Measurements from ENCODE around the gene IMPACT. TPM values are rescaled to one million over a fixed set of nuclear protein-coding genes. Genes with fewer than 3 reads are reported as not detected.

The IMPACT gene
- total RNA-seq, 2 experiments from 2014 or later = 19.4 to 19.9 TPM

DNA sequence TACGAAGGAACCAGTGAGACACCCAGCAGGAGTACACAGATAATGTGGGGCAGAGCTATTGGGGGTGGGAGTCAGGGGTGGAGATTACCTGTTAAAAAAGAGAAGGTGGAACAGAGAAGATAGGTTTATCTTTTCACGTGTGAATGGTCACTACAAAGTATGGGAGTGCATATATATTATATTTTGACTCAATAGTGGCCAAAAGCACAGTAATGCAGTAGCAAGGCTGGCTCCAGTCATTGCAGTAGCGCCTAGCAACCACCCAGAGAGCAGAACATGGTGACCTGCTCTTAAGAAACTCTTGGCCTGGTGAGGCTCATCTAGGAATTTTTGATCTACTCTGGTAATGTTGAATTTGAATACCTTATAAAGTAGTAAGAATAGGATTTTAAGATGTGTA is 1.0 kb downstream of the IMPACT start:
- H3K27ac Mint-ChIP-seq = peak overlapping the region; percentile 78
- H3K27me3 Mint-ChIP-seq (ENCODE audit: low read depth) = peaks cover 12% of the 10 kb centered on the region
- CTCF ChIA-PET = interaction anchor here (0.6 to 1.4 kb wide), 2 partner anchors 33 to 61 kb away, joined by 3 read pairs; partner anchors contain the start of gene HRH4
- H3K9me3 Mint-ChIP-seq = peaks cover 3% of the 10 kb centered on the region
- H3K4me3 Mint-ChIP-seq = peak overlapping the region; percentile 91
- peaks cover 22% of the 10 kb centered on the region for H3K4me1 Mint-ChIP-seq (ENCODE audit: low read depth)
- H3K36me3 Mint-ChIP-seq (ENCODE audit: low read depth) = peaks cover 18% of the 10 kb centered on the region
- intact Hi-C loops (cut with micrococcal nuclease) = loop anchor here (2.0 kb wide), 1 partner anchor 59 kb away; no protein-coding TSS in a partner anchor
- no peak for DNase-seq

DNA sequence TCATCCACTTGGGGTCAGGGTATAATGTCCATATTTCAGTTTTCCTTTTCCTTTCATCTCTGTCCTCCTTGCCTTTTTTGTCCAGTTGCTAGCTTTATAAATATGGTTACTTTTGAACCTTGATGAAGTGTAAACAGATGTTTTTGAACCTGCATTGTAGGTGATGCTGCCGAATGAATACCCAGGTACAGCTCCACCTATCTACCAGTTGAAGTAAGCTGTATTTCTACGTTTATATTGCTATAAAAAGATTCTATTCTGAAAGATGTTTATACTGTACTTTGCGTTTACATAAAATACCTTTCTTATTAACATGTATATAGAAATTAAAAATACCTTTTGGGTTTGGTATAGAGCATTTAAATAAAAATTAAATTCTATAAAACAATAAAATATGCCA is 2.2 kb downstream of the IMPACT start:
- Mint-ChIP-seq H3K4me1 (ENCODE audit: low read depth) (peaks cover 22% of the 10 kb centered on the region), H3K27ac (no peak overlapping the region), H3K4me3 (no peak overlapping the region), H3K27me3 (ENCODE audit: low read depth) (peaks cover 5% of the 10 kb centered on the region), H3K9me3 (peaks cover 3% of the 10 kb centered on the region), H3K36me3 (ENCODE audit: low read depth) (peaks cover 23% of the 10 kb centered on the region)
- CTCF ChIA-PET = interaction anchor here (0.7 to 1.7 kb wide), 5 partner anchors 30 to 70 kb away, joined by 3 to 10 read pairs (median 4); no protein-coding TSS in a partner anchor
- no peak for DNase-seq
- intact Hi-C loops (cut with micrococcal nuclease) = no loop called here

DNA sequence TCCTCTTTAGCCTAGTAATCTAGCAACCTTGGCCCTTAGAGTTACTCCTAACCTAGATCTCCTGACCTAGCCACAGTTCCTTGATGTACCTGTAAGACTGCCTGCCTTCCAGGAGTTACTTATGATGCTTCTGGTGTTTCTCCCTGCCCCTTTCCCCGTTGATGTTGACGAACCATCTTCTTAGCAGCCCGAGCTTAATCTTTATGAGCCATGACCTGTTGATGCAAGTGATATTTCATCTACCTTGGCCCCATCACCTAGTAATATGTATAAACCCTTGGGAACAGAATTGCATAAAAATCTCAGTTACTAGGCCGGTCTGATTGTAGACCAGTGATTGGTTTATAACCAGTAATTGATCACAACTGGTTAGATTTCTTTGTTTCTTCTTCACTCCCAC is 2.7 kb downstream of the IMPACT start:
- CTCF ChIA-PET = interaction anchor here (1.2 to 1.7 kb wide), 3 partner anchors 60 to 69 kb away, joined by 4 to 10 read pairs (median 5); no protein-coding TSS in a partner anchor
- Mint-ChIP-seq H3K36me3 (ENCODE audit: low read depth) (peaks cover 23% of the 10 kb centered on the region), H3K27ac (no peak overlapping the region), H3K9me3 (peaks cover 3% of the 10 kb centered on the region), H3K4me1 (ENCODE audit: low read depth) (peaks cover 22% of the 10 kb centered on the region), H3K4me3 (no peak overlapping the region), H3K27me3 (ENCODE audit: low read depth) (peaks cover 2% of the 10 kb centered on the region)
- intact Hi-C loops (cut with micrococcal nuclease) = no loop called here
- DNase-seq = no peak

DNA sequence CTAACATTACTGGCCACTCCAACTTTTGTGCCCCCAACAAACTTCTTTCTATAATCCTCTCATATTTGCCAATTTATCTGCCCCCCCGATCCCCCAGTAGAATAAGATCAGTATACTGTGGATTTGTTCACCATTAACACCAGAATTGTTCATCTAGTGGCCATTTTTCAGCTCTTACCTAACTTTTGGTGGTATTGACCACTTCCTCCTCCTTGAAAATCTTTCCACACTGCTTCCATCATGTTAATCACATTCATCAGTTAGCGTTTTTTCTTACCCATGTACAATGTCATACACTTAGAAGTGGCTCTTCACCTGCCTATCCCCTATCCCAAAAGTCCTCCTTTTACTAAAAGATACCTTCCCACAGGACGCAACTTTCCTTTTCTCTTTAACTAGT is 6.1 kb downstream of the IMPACT start:
- H3K27me3 Mint-ChIP-seq (ENCODE audit: low read depth) = no peaks in the 10 kb centered on the region
- DNase-seq = no peak
- H3K4me3 Mint-ChIP-seq = no peak overlapping the region
- CTCF ChIA-PET = interaction anchor here (0.6 to 1.9 kb wide), 6 partner anchors 9 to 72 kb away, joined by 3 to 11 read pairs (median 4); no protein-coding TSS in a partner anchor
- intact Hi-C loops (cut with micrococcal nuclease) = loop anchor here (2.0 to 5.0 kb wide), 3 partner anchors 56 to 1355 kb away; no protein-coding TSS in a partner anchor
- no peaks in the 10 kb centered on the region for H3K9me3 Mint-ChIP-seq
- H3K4me1 Mint-ChIP-seq (ENCODE audit: low read depth) = peaks cover 10% of the 10 kb centered on the region
- no peak overlapping the region for H3K27ac Mint-ChIP-seq
- peaks cover 22% of the 10 kb centered on the region for H3K36me3 Mint-ChIP-seq (ENCODE audit: low read depth)

DNA sequence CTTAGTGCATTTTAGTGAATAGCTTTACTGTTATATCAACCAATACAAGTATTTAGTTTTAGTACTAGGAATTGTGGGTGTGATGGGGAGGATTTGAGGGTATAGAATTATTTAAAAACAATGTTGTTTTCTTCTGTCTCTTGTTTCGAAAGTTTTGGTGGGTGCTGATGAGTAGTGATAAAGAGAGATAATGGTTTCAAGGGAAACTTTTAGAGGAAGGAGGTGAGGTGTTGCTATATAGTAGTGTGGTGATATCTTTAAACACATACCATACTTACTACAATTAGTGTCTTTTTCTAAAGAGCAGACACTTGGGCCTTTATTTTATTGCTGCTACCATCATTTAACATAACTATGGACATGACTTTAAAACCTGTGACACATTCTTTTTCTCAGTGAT is 10.5 kb downstream of the IMPACT start:
- CTCF ChIA-PET = interaction anchor here (0.7 to 2.6 kb wide), 2 partner anchors 15 to 78 kb away, joined by 3 to 9 read pairs; no protein-coding TSS in a partner anchor
- Mint-ChIP-seq H3K4me3 (no peak overlapping the region), H3K9me3 (no peaks in the 10 kb centered on the region), H3K27ac (no peak overlapping the region), H3K36me3 (ENCODE audit: low read depth) (peaks cover 35% of the 10 kb centered on the region), H3K4me1 (ENCODE audit: low read depth) (no peaks in the 10 kb centered on the region), H3K27me3 (ENCODE audit: low read depth) (no peaks in the 10 kb centered on the region)
- DNase-seq = no peak
- intact Hi-C loops (cut with micrococcal nuclease) = no loop called here

DNA sequence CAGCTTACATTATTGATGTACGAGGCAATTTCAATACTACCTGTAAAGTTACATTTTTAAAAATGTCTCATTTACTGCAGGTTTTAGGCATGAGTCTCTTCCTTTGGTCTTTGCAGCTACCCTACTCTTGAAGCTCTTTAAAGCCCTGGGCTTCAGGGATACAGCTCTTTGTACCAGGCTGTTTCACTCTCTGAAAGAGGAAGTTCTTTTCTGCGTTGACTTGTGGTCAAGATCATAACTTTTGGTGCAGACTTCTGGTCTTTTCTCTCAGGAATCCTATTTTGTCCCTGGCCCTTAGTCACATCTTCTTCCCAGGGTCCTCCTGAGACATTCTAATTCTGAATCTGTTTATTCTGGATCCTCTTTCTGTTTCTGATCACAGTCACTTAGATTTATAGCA is 17.4 kb downstream of the IMPACT start:
- intact Hi-C loops (cut with micrococcal nuclease) = no loop called here
- CTCF ChIA-PET = interaction anchor here (1.1 kb wide), 1 partner anchor 48 kb away, joined by 3 read pairs; no protein-coding TSS in a partner anchor
- no peaks in the 10 kb centered on the region for H3K9me3 Mint-ChIP-seq
- no peak overlapping the region for H3K4me3 Mint-ChIP-seq
- peaks cover 4% of the 10 kb centered on the region for H3K4me1 Mint-ChIP-seq (ENCODE audit: low read depth)
- DNase-seq = no peak
- no peak overlapping the region for H3K27ac Mint-ChIP-seq
- H3K36me3 Mint-ChIP-seq (ENCODE audit: low read depth) = peaks cover 24% of the 10 kb centered on the region
- H3K27me3 Mint-ChIP-seq (ENCODE audit: low read depth) = no peaks in the 10 kb centered on the region

DNA sequence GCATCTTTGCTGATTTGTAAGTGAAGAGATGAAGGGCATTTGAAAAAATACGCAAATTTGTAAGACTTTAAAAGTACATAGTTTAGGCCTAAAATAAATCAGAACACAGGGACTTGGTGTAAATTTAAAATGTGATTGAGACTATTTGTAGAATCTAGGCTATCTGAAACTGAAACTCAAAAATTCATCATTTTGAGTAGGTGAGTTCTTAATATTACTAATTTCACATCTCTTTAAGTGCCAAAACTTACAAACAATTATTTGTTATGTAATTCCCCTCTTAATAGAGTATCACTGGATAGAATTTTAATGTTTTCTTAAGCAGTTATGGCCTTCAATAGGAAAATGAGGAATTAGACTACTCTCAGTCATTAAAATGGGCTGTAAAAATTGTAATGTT is 20.0 kb downstream of the IMPACT start:
- Mint-ChIP-seq H3K4me1 (ENCODE audit: low read depth) (peaks cover 4% of the 10 kb centered on the region), H3K27me3 (ENCODE audit: low read depth) (no peaks in the 10 kb centered on the region), H3K9me3 (no peaks in the 10 kb centered on the region), H3K4me3 (no peak overlapping the region), H3K36me3 (ENCODE audit: low read depth) (peaks cover 26% of the 10 kb centered on the region), H3K27ac (no peak overlapping the region)
- intact Hi-C loops (cut with micrococcal nuclease) = no loop called here
- no peak for DNase-seq
- CTCF ChIA-PET = interaction anchor here (0.6 to 2.2 kb wide), 6 partner anchors 13 to 86 kb away, joined by 3 to 12 read pairs (median 6); no protein-coding TSS in a partner anchor

DNA sequence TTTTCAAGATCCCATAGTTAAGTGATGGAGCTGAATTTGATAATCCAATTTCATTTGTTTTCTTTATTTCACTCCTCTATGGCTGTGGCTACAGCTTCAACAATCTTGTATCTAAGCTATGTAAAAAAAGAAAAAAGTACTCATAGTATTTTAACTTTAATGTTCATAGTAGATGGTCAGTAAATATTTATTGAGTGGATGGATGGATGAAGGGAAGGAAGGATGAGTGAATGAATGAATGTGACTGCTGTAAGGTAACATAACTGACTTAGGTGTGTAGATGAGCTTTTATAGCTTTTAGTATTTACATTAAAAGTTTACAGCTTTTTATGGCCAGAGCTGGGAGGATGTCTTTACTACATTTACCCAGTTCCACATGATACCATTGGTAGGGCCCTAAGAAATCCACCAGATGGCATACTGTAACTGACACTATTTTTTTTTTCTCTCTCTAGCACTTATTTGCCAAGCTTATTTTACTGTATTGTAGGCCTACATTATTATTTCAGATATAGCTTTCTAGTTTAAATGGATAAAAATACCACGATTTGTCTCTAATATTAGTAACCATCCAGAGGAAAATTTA is 20.6 kb downstream of the IMPACT start:
- no peaks in the 10 kb centered on the region for H3K9me3 Mint-ChIP-seq
- CTCF ChIA-PET = interaction anchor here (0.6 to 2.2 kb wide), 8 partner anchors 11 to 87 kb away, joined by 3 to 12 read pairs (median 4); no protein-coding TSS in a partner anchor
- no peaks in the 10 kb centered on the region for H3K27me3 Mint-ChIP-seq (ENCODE audit: low read depth)
- no peak overlapping the region for H3K4me3 Mint-ChIP-seq
- intact Hi-C loops (cut with micrococcal nuclease) = no loop called here
- H3K27ac Mint-ChIP-seq = no peak overlapping the region
- no peak for DNase-seq
- peaks cover 22% of the 10 kb centered on the region for H3K36me3 Mint-ChIP-seq (ENCODE audit: low read depth)
- H3K4me1 Mint-ChIP-seq (ENCODE audit: low read depth) = peaks cover 4% of the 10 kb centered on the region

DNA sequence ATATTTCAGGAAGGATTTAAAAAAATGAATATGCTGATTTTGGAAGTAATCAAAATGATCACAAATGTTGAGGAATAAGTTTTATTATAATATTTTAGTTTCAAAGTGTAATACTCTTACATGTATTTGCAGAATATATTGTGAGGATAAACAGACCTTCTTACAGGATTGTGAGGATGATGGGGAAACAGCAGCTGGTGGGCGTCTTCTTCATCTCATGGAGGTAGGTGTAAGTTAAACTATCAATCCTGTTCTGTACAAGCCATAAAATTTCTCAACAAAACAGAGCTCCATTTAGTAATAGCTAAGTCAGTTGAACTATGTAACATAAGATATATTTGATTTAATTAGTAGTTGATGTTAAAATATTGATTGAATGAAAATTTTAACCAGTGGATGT is 21.5 kb downstream of the IMPACT start:
- no peak overlapping the region for H3K4me3 Mint-ChIP-seq
- peaks cover 22% of the 10 kb centered on the region for H3K36me3 Mint-ChIP-seq (ENCODE audit: low read depth)
- no peaks in the 10 kb centered on the region for H3K27me3 Mint-ChIP-seq (ENCODE audit: low read depth)
- H3K27ac Mint-ChIP-seq = no peak overlapping the region
- no peaks in the 10 kb centered on the region for H3K9me3 Mint-ChIP-seq
- peaks cover 4% of the 10 kb centered on the region for H3K4me1 Mint-ChIP-seq (ENCODE audit: low read depth)
- CTCF ChIA-PET = interaction anchor here (1.2 to 2.2 kb wide), 5 partner anchors 15 to 88 kb away, joined by 3 to 12 read pairs (median 4); no protein-coding TSS in a partner anchor
- intact Hi-C loops (cut with micrococcal nuclease) = no loop called here
- no peak for DNase-seq

DNA sequence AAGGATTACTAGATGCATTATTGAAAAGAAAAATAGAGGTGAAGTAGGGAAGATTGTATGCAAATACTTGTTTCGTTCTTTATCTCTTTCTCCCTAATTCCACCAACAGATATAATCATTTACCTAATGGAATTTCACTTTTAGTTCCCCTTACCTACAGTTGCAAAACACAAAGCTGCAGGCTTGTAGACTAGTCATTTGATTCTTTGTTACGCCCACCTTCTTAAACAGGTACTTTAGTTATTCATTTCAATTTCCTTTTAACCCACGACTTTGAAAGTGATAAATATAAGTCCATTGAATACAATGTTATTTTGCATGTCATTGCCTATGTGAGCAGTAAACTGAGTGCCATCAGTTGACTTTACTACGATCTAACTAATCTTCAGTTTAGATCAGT is 30.1 kb downstream of the IMPACT start:
- peaks cover 8% of the 10 kb centered on the region for H3K4me1 Mint-ChIP-seq (ENCODE audit: low read depth)
- no peaks in the 10 kb centered on the region for H3K9me3 Mint-ChIP-seq
- peaks cover 4% of the 10 kb centered on the region for H3K36me3 Mint-ChIP-seq (ENCODE audit: low read depth)

DNA sequence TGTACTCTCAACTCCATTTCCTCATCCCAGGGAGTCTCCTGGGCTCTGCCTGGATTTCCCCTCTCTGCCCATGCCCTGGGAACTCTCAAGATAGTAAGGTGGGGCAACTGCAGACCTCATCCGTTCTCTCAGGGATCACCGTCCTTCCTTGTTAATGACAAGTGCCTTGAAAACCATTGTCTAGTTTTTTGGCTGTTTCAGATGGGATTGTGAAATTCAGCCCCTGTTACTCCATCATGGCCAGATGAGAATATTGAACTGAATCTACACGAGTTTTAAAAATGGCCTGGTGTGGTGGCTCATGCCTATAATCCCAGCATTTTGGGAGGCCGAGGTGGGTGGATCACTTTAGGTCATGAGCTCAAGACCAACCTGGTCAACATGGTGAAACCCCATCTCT is 33.3 kb downstream of the IMPACT start:
- DNase-seq = no peak
- Mint-ChIP-seq H3K27ac (no peak overlapping the region), H3K27me3 (ENCODE audit: low read depth) (no peaks in the 10 kb centered on the region), H3K36me3 (ENCODE audit: low read depth) (no peaks in the 10 kb centered on the region), H3K4me1 (ENCODE audit: low read depth) (peaks cover 8% of the 10 kb centered on the region), H3K4me3 (no peak overlapping the region), H3K9me3 (no peaks in the 10 kb centered on the region)
- CTCF ChIA-PET = interaction anchor here (1.0 kb wide), 1 partner anchor 267 kb away, joined by 3 read pairs; no protein-coding TSS in a partner anchor
- intact Hi-C loops (cut with micrococcal nuclease) = loop anchor here (10.0 kb wide), 1 partner anchor 65 kb away; the partner anchor contains the start of gene OSBPL1A

More for the DNA sequence above, 30.1 kb downstream of the IMPACT start:
- DNase-seq = no peak
- Mint-ChIP-seq H3K27me3 (ENCODE audit: low read depth) (no peaks in the 10 kb centered on the region), H3K4me3 (no peak overlapping the region), H3K27ac (no peak overlapping the region)
- CTCF ChIA-PET = no interaction called here
- intact Hi-C loops (cut with micrococcal nuclease) = loop anchor here (10.0 kb wide), 1 partner anchor 62 kb away; the partner anchor contains the start of gene OSBPL1A

DNA sequence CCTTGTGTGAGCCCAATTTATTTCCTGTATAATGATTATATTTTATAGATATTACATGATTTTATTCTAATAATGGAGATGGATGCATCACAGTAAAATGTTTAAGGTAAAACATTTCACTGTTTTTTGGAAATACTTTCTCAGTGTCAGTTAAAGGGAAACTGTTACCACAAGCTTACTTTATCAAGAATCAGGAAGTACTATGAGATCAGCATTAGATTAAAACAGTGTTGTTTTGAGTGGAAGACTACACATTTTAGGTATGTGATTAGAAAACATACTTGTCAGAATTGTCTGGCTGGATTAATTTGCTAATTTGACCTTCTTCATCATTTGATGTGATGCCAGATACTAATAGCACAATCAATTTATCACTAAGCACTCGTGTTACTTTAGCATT is 33.9 kb downstream of the IMPACT start, which contains the start of gene HRH4:
TSS of gene HRH4 (plus strand) at position 250 of the 400 bp plus-strand sequence. CDS start at position 342, 92 bp downstream.
- Mint-ChIP-seq H3K27ac (no peak within 1 kb of the TSS), H3K36me3 (ENCODE audit: low read depth) (no peaks in the 10 kb centered on the region), H3K9me3 (no peaks in the 10 kb centered on the region), H3K27me3 (ENCODE audit: low read depth) (peaks cover 2% of the 10 kb centered on the region), H3K4me3 (no peak within 1 kb of the TSS), H3K4me1 (ENCODE audit: low read depth) (peaks cover 8% of the 10 kb centered on the region)
- CTCF ChIA-PET = interaction anchor here (0.6 to 1.5 kb wide), 5 partner anchors 28 to 266 kb away, joined by 3 to 5 read pairs (median 3); no protein-coding TSS in a partner anchor
- intact Hi-C loops (cut with micrococcal nuclease) = no loop called here
- no peak for DNase-seq

All from activated naive CD4-positive, alpha-beta T cell treated with anti-CD3 and anti-CD28 coated beads for 36 hours (primary cell).